GM21529 (cell line): ENCODE data around the gene HLA-DPB1.
"Not testable (repeated sequence)": the region's sequence is repeated elsewhere in the genome, so short reads cannot be mapped to it uniquely, and the experiment has no call there.

Experiments
- ATAC-seq: cut with Tn5 transposase; IDR thresholded peaks from one replicate; pipeline ENCODE4 v1.9.1; 2021; ENCODE audit not compliant: unreplicated experiment

Gene HLA-DPB1

GRCh38 chr6:33075568-33076405, at the start of gene HLA-DPB1:
Gene HLA-DPB1, plus strand, starts transcription at chr6:33075990. Its CDS starts 52 bp downstream, at chr6:33076042.
- peak; percentile 58 for ATAC-seq

GRCh38 chr6:33028220-33028849, 47.5 kb upstream of the HLA-DPB1 start:
- ATAC-seq: peak; percentile 6

GRCh38 chr6:33029328-33030184, 46.2 kb upstream of the HLA-DPB1 start:
- ATAC-seq: peak; percentile 73

GRCh38 chr6:33030245-33030644, 45.5 kb upstream of the HLA-DPB1 start:
- no peak for ATAC-seq

- ATAC-seq: no peak
Measured at GRCh38 chr6:33034554-33034953, 41.2 kb upstream of the HLA-DPB1 start.

GRCh38 chr6:33036535-33036934, 39.3 kb upstream of the HLA-DPB1 start:
- no peak for ATAC-seq

- no peak for ATAC-seq
Measured at GRCh38 chr6:33040157-33040556, 35.6 kb upstream of the HLA-DPB1 start.

- no peak for ATAC-seq
Measured at GRCh38 chr6:33049323-33050013, 26.3 kb upstream of the HLA-DPB1 start.

- no peak for ATAC-seq
Measured at GRCh38 chr6:33050014-33050810, 25.6 kb upstream of the HLA-DPB1 start.

GRCh38 chr6:33052627-33053026, 23.2 kb upstream of the HLA-DPB1 start:
- ATAC-seq: no peak

GRCh38 chr6:33053230-33053629, 22.6 kb upstream of the HLA-DPB1 start:
- ATAC-seq: no peak

- no peak for ATAC-seq
Measured at GRCh38 chr6:33057222-33058150, 18.3 kb upstream of the HLA-DPB1 start.

- ATAC-seq: peak; percentile 64
Measured at GRCh38 chr6:33061987-33062386, 13.8 kb upstream of the HLA-DPB1 start.

- ATAC-seq: not testable (repeated sequence)
Measured at GRCh38 chr6:33063435-33063834, 12.4 kb upstream of the HLA-DPB1 start.

- no peak for ATAC-seq
Measured at GRCh38 chr6:33064723-33065122, 11.1 kb upstream of the HLA-DPB1 start.

GRCh38 chr6:33065312-33065711, 10.5 kb upstream of the HLA-DPB1 start:
- ATAC-seq: no peak

GRCh38 chr6:33066917-33067521, 8.8 kb upstream of the HLA-DPB1 start:
- no peak for ATAC-seq

GRCh38 chr6:33069021-33069738, 6.6 kb upstream of the HLA-DPB1 start:
- no peak for ATAC-seq
